ENCODE data around the gene SSUH2.

The SSUH2 gene

DNA sequence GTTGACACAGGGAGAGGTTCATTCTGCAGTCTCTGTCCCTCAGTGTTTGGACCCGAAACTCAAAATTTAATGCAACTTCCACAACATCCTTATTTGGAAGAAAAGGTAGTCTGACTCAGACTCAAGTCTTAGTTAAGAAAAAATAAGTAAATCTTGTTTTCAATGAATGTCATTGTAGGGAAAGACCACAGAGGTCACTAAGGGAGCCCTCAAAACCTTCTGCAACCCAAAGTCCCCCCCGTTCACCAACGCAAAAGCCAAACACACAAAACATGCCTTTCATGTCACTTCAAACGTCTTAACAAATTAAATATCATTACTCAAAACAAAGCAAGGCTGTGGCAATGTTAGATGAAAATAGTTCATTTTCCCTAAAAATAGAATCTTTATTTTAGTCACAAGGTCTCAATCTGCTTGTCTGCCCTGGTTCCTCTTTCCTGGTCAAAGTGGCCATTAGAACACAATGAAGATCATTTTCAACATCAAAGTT lies 20.9 kb upstream of the SSUH2 start:
- DNase-seq = no peak

DNA sequence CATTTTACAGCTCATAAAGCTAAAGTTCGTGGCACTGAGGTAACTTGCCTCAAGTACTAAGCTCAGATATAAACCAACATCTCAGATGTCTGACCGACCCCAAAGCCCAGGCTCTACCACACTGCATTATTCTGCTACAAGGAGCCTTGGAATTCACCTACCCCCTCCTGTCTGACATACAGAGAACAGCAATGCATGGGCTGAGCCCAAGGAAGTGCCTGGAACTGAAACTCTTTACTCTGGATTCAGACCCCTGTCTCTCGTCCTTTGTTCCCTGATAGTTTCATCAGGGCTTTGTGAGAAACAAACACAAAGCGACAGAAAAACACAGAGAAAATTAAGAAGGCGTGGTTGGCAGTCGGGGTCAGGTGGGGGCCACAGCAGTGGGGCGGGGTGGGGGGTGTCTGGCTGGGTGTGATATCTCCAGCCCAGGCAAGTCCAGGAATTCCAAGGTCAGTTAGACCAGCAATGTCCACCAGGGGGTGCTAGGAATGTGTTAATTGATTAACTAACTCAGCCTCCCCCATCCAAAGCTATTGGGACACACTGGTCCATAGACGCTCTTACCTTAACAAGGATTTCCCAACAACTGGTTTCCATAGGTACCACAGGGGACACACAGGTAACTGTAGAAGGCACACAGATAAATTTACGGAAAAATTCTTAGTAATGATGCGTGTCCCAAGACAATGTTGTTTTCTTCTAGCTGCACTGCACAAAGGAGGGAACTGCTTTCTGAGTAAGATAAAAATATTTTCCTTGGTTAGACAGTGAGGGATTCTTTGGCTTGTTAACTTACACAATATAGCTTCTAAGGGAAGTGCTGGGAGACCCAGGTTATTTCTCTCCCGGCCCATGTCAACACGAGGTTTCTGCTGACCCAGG lies 18.8 kb upstream of the SSUH2 start:
- H3K27ac ChIP-seq = no peak overlapping the region
- TF ChIP-seq, protein P1, sequence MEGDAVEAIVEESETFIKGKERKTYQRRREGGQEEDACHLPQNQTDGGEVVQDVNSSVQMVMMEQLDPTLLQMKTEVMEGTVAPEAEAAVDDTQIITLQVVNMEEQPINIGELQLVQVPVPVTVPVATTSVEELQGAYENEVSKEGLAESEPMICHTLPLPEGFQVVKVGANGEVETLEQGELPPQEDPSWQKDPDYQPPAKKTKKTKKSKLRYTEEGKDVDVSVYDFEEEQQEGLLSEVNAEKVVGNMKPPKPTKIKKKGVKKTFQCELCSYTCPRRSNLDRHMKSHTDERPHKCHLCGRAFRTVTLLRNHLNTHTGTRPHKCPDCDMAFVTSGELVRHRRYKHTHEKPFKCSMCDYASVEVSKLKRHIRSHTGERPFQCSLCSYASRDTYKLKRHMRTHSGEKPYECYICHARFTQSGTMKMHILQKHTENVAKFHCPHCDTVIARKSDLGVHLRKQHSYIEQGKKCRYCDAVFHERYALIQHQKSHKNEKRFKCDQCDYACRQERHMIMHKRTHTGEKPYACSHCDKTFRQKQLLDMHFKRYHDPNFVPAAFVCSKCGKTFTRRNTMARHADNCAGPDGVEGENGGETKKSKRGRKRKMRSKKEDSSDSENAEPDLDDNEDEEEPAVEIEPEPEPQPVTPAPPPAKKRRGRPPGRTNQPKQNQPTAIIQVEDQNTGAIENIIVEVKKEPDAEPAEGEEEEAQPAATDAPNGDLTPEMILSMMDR (IDR thresholded peaks at IDR 0.05; ENCODE audit: low read depth, low read length) = peak; percentile 74

More for the DNA sequence above, 20.9 kb upstream of the SSUH2 start:
- Histone ChIP-seq H3K9me3 (ENCODE audit: severe bottlenecking) (no peaks in the 10 kb centered on the region), H3K36me3 (no peaks in the 10 kb centered on the region), H3K27ac (no peak overlapping the region), H3K27me3 (ENCODE audit: insufficient read depth, low read depth, severe bottlenecking) (no peaks in the 10 kb centered on the region), H3K4me3 (ENCODE audit: low read depth, low read length) (no peak overlapping the region)
- TF ChIP-seq, protein P1 (IDR thresholded peaks at IDR 0.05; ENCODE audit: low read depth, low read length) = no peak

DNA sequence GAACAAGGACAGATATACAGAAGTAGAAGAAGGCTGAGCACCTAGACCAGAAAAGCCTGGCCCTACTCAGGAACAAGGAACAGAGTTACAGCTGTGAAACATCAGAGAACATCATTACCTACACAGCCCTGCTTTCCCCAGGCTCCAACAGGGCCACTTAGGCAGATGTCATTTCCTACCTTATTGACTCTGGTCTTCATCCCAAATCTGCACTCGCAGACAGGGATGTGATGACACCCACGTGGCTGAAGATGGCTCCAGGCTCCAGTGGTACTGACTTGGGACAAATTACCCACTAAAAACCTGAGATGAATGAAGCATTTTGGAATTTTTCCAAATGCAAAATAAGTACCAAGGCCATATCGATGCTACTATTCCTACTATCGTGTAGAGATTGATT lies 18.0 kb upstream of the SSUH2 start:
- TF ChIP-seq, protein P1 (IDR thresholded peaks at IDR 0.05; ENCODE audit: low read depth, low read length) = no peak

More for the DNA sequence above, 18.8 kb upstream of the SSUH2 start:
- no peaks in the 10 kb centered on the region for H3K27me3 ChIP-seq (ENCODE audit: insufficient read depth, low read depth, severe bottlenecking)
- no peaks in the 10 kb centered on the region for H3K36me3 ChIP-seq
- no peak overlapping the region for H3K4me3 ChIP-seq (ENCODE audit: low read depth, low read length)
- peak; percentile 91 for DNase-seq
- H3K9me3 ChIP-seq (ENCODE audit: severe bottlenecking) = no peaks in the 10 kb centered on the region

DNA sequence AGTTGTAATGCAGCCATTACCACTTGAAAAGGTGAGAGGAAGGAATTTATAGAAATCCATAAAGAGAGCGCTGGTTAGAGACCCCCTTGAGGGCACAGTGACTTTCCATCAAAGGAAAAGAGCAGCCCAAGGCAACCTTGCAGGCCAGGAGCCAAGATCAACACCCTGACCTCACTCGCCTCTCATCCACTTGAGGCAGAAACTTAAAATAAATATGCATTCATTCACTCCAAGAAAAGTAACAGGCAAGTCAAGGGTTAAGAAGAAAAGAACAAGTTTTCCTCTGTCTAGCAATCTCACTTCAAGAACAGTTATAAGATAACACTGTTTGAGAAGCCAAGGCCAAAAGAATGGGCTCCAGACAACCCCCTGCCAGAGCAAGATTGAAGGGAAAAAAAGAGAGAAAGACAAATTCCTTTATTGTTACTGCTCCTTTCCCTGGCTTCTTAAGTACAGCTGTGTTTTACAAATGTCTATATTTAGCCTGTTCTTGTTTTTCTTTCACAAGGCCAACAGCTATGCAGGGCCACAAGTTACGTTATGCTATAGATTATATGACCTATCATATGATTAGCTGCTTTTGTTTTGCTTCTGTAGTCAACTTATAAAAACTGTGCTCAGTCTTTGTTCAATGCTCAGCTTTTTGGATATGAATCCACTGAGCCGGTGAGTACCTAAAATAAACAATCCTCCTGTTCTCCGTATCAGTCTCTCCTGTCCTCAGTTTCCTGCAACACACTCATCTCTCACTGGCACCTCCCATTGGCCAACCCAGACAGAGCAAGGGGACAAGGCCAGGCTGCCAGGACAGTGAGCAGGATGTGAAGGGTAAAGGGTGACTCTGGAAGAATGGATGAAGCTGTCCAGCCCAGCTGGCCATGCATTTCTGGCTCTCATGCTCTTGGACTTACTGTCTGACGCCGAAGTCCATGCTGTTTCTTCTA lies 15.8 kb upstream of the SSUH2 start:
- Histone ChIP-seq H3K9me3 (ENCODE audit: severe bottlenecking) (no peaks in the 10 kb centered on the region), H3K36me3 (no peaks in the 10 kb centered on the region), H3K4me3 (ENCODE audit: low read depth, low read length) (no peak overlapping the region), H3K27me3 (ENCODE audit: insufficient read depth, low read depth, severe bottlenecking) (no peaks in the 10 kb centered on the region), H3K27ac (no peak overlapping the region)
- TF ChIP-seq, protein P1 (IDR thresholded peaks at IDR 0.05; ENCODE audit: low read depth, low read length) = no peak
- no peak for DNase-seq

More for the DNA sequence above, 18.0 kb upstream of the SSUH2 start:
- no peak for DNase-seq
- H3K27me3 ChIP-seq (ENCODE audit: insufficient read depth, low read depth, severe bottlenecking) = no peaks in the 10 kb centered on the region
- H3K9me3 ChIP-seq (ENCODE audit: severe bottlenecking) = no peaks in the 10 kb centered on the region
- no peak overlapping the region for H3K27ac ChIP-seq
- no peaks in the 10 kb centered on the region for H3K36me3 ChIP-seq
- H3K4me3 ChIP-seq (ENCODE audit: low read depth, low read length) = no peak overlapping the region

DNA sequence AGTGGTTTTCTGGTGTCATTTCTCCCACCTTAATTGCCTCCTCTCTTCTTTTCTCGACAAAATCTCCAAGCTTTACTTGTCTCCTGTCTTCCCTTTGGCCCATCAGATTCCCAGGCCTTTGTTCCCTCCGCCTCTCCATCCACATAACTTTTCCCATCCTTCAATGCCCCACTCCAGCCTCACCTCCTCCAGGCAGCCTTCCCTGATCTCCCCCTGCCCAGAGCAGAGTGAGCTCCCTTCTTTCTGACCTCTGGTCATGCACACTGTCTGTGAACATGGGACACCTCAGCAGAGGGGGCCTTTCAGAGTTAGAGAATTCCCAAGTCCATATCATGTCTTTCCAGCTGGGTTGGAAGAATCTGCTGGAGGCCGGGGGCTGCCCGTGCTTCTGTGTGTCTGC lies 14.6 kb upstream of the SSUH2 start:
- H3K36me3 ChIP-seq = no peaks in the 10 kb centered on the region
- TF ChIP-seq, protein P1 (IDR thresholded peaks at IDR 0.05; ENCODE audit: low read depth, low read length) = no peak
- H3K4me3 ChIP-seq (ENCODE audit: low read depth, low read length) = no peak overlapping the region
- no peaks in the 10 kb centered on the region for H3K9me3 ChIP-seq (ENCODE audit: severe bottlenecking)
- no peak overlapping the region for H3K27ac ChIP-seq
- no peak for DNase-seq
- H3K27me3 ChIP-seq (ENCODE audit: insufficient read depth, low read depth, severe bottlenecking) = no peaks in the 10 kb centered on the region

Data from WERI-Rb-1 (cell line).